Cerebellar nuclear complex (tissue), 1 donor: ENCODE results near the gene WDR7.
"Not testable (repeated sequence)": the region's sequence is repeated elsewhere in the genome, so short reads cannot be mapped to it uniquely, and the experiment has no call there.

Experiments
- DNase-seq, 2 experiments: peaks; one replicate each; lab custom pipeline; 2025; lab: John Stamatoyannopoulos, UW

The WDR7 gene

GRCh38 chr18:56654280-56654679 lies 3.1 kb downstream of the WDR7 start:
- not testable (repeated sequence) for DNase-seq

DNA sequence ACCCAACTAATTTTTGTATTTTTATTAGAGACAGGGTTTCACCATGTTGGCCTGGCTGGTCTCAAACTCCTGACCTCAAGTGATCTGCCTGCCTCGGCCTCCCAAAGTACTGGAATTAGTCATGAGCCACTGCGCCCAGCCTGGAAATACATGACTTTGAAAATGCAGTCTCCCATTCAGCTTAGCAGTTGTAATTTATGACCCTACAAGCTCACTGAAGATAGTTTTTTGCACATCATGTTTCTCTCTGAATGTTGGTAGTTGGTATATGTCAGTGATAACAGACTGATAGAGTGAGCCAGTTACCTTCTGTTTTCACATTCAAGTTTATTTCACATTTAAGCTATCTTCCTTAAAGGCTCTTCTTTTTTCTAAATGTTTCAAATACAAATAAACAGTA lies 7.1 kb downstream of the WDR7 start:
- no peak for DNase-seq

- DNase-seq, result no peak
Measured at GRCh38 chr18:56659111-56659510, 8.0 kb downstream of the WDR7 start.

DNA sequence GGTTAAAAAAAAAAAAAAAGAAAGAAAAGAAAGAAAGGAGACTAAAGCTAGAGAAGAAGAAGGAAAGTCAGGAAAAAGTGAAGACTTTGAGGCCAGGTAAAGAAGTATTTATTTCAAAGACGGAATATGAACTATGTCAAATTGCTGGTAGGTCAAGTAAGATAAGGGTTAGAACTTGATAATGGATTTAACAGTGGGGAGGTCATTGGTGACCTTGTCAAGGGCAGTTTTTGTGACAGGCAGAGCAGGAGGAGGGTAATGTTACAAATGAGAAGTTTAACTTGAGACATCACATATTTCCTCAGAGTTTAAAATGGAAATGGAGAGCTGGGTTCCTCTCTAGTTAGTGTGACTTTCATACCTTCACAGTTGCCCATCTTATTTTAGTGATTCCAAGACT lies 9.5 kb downstream of the WDR7 start:
- no peak for DNase-seq

DNA sequence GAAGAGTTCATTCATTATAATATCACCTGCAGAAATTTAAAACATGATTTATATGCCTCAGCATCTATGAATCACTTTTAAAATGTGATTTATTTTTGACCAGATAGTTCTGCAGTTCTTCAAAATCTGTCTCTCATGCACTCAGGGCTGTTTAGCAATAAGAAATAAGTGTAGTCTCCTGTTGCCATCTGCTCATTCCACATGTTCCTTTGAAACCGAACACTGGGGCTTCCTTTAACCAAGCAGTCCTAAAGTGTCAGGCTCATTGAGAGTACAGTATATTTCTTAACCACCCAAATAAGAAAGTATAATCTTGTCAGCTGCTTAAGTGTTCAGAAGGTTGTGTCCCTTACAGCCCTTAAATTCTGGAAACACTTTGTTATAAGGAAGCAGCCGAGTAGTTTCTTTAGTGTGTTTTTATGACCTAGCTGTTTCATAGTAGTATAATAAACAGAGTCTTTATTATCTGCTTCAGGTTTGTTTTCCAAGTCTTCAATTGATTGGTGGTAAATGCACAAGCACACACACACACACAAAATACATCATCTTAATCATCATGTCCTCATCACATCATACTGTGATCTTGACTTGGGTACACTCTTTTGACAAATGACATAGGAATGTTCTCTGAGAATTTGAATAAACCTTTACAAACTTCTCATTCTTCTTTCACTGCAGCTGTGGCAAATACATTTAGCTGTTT lies 10.4 kb downstream of the WDR7 start:
- DNase-seq, result no peak

GRCh38 chr18:56662063-56662408 lies 10.9 kb downstream of the WDR7 start:
- no peak for DNase-seq

GRCh38 chr18:56662502-56662901 lies 11.3 kb downstream of the WDR7 start:
- DNase-seq, result no peak

GRCh38 chr18:56662902-56663301 lies 11.7 kb downstream of the WDR7 start:
- DNase-seq, result no peak

DNA sequence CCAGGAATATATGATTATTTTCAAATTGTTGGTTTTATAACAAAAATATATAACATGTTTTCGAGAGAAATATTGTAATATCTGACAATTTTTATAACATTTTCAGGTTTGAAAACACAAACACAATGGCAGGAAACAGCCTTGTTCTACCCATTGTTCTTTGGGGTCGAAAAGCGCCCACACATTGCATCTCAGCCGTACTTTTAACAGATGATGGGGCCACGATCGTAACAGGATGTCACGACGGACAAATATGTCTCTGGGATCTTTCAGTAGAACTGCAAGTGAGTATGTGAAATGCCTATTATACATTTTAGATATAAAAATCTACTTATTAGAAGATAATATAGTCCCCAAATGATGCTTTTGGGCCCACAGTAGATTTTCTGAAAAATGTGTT lies 21.2 kb downstream of the WDR7 start:
- DNase-seq, result no peak

- DNase-seq, result no peak
Measured at GRCh38 chr18:56672981-56673380, 21.8 kb downstream of the WDR7 start.

DNA sequence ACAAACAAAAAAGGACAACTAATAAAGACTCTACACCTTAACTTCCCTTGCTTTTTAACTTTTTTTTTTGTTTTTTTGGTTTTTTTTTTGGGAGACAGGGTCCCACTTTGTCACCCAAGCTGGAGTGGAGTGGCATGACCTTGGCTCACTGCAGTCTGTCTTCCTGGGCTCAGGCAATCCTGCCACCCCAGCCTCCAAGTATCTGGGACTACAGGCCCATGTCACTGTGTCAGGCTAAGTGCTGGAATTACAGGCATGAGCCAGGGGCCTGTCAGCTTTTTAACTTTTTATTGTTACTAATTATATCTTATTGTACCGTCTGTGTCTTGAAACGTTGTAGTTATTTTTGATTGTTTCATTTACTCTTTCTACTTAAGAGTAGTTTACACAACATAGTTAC lies 25.5 kb downstream of the WDR7 start:
- DNase-seq, result no peak

GRCh38 chr18:56678836-56679565 lies 27.8 kb downstream of the WDR7 start:
- no peak for DNase-seq

GRCh38 chr18:56684277-56684676 lies 33.1 kb downstream of the WDR7 start:
- no peak for DNase-seq

- no peak for DNase-seq
Measured at GRCh38 chr18:56691530-56691929, 40.4 kb downstream of the WDR7 start.

GRCh38 chr18:56696966-56697365 lies 45.8 kb downstream of the WDR7 start:
- no peak for DNase-seq

DNA sequence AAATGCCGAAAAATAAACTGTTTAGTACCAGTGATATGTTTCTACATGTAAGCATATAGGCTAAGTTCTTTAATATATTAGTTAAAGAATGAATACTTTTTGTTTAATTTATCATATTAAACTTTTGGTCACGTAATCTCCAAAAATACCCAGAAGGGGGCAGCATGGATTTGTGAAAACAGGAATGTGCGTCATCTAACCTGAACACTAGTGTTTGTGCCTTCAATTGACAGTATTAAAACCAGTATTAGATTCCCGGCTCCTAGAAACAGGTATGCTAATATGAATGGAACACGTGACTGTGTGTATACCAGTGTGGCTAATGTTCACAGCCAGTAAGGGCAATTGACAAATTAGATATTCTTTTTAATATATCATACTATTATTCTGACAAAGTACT lies 51.8 kb downstream of the WDR7 start:
- DNase-seq, result no peak

DNA sequence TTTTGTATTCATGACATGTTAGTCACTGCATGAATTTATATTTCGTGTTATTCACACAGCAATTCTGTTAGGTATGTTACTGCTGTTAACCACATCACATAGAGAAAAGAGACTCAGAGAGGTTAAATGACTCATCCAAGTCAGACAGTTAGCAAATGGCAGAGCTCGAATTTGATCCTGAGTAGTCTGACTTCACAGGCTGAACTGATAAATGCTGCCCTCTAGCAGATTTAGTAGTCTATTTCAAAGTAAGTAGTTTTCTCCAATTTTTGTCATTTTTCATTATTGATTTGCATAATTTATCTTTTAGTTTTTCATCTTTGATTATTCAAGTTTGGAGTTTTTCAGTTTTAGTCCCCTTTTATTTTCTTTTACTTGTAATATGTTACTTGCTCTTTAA lies 58.3 kb downstream of the WDR7 start:
- no peak for DNase-seq

- DNase-seq, result no peak
Measured at GRCh38 chr18:56711708-56712445, 60.7 kb downstream of the WDR7 start.

GRCh38 chr18:56712761-56713160 lies 61.6 kb downstream of the WDR7 start:
- no peak for DNase-seq

- no peak for DNase-seq
Measured at GRCh38 chr18:56715121-56715520, 64.0 kb downstream of the WDR7 start.

GRCh38 chr18:56716692-56717146 lies 65.6 kb downstream of the WDR7 start:
- DNase-seq, result no peak

GRCh38 chr18:56721031-56721430 lies 69.9 kb downstream of the WDR7 start:
- DNase-seq, result no peak

DNA sequence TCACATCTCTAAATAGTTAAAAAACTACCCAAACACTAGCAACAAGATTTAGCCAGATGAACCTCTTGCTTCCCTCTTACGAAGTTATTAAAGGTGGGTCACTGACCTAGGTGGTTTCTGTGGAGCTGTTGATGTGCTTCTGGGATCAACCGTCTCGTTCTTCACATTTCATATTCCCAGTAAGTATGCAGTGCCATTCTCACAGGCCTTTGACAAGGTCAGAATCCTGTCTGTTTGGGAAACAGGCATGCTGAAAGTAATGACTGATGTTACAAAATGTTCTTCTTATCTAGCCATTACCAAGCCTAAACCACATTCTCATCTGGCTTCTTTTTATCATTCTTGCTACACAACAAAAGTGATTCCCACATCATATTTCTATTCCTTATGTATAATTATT lies 70.3 kb downstream of the WDR7 start:
- no peak for DNase-seq
